Vagina (tissue), 2 donors: ENCODE data around the gene CACNA1C.

Experiments used
- POLR2A ChIP-seq, 2 donors: fragments of 450-650 bp; IDR thresholded peaks; one replicate each; pipeline ENCODE4 v1.6.1; 2017; ENCODE audit warnings: antibody characterized with exemption in 2 of 2, mild to moderate bottlenecking in 2 of 2, moderate library complexity in 2 of 2
- POLR2AphosphoS5 ChIP-seq, 2 donors: sonication (generic); formaldehyde crosslinking; IDR thresholded peaks; one replicate each; pipeline ENCODE4 v1.9.0; 2017; ENCODE audit warnings: antibody characterized with exemption in 2 of 2, mild to moderate bottlenecking in 2 of 2, low read depth in 1 of 2; ENCODE audit not compliant: insufficient read depth in 1 of 2
- TF ChIP-seq, protein P1 (sequence below), 3 experiments: fragments of 450-650 bp in 2 of 3; fragments of 200-600 bp in 1 of 3; sonication (generic) in 1 of 3; IDR thresholded peaks; one replicate each; pipeline ENCODE4 v1.5.1; 2017 to 2019; ENCODE audit warnings: antibody characterized with exemption in 3 of 3, mild to moderate bottlenecking in 2 of 3, moderate library complexity in 2 of 3

DNA sequence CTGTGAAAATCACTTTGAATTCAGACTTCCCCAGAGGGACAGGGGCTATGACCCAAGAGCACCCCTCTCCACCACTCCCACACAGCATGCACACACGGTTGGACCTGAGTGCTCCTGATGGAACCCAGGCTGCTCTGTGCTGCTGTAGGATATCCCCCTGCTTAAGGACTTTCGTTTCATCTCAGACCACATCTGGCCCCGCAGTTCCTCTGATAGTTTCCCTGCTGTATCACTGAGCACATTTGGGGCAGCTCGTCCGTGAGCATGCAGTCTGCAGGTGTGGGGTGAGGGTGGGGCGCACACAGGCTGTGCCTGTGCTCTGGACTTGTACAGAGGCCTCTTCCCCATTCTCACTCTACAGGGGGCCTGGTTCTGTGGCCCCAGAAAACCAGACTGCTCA is 396.8 kb downstream of the CACNA1C start:
- TF ChIP-seq POLR2AphosphoS5 (IDR thresholded peaks at IDR 0.05; ENCODE audit: insufficient read depth in 1 of 2, low read depth in 1 of 2) (no peak), POLR2A (IDR thresholded peaks at IDR 0.05) (no peak)
- TF ChIP-seq, protein P1, sequence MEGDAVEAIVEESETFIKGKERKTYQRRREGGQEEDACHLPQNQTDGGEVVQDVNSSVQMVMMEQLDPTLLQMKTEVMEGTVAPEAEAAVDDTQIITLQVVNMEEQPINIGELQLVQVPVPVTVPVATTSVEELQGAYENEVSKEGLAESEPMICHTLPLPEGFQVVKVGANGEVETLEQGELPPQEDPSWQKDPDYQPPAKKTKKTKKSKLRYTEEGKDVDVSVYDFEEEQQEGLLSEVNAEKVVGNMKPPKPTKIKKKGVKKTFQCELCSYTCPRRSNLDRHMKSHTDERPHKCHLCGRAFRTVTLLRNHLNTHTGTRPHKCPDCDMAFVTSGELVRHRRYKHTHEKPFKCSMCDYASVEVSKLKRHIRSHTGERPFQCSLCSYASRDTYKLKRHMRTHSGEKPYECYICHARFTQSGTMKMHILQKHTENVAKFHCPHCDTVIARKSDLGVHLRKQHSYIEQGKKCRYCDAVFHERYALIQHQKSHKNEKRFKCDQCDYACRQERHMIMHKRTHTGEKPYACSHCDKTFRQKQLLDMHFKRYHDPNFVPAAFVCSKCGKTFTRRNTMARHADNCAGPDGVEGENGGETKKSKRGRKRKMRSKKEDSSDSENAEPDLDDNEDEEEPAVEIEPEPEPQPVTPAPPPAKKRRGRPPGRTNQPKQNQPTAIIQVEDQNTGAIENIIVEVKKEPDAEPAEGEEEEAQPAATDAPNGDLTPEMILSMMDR (IDR thresholded peaks at IDR 0.05) = no peak
